Neural progenitor cell (in vitro differentiated cells): ENCODE results near the gene TBC1D4. TPM values are rescaled to one million over a fixed set of nuclear protein-coding genes. Genes with fewer than 3 reads are reported as not detected.

Experiments
- DNase-seq: peaks from one replicate; pipeline ENCODE4 v3.0.0-alpha.2; 2016; ENCODE audit warnings: low spot score
- H2AFZ ChIP-seq: fragments of 200-600 bp; sonication (generic); replicated peaks from 2 replicates; pipeline ENCODE4 v1.6.1; 2016; ENCODE audit warnings: antibody characterized with exemption
- H3F3A ChIP-seq: fragments of 200-600 bp; sonication (generic); 2 replicates; pipeline ENCODE4 v1.6.1; 2016; ENCODE audit warnings: antibody characterized with exemption, low read depth
- H3K27ac ChIP-seq: fragments of 200-600 bp; sonication (generic); 2 replicates; pipeline ENCODE4 v1.5.1; 2016; ENCODE audit warnings: mild to moderate bottlenecking
- H3K27me3 ChIP-seq: fragments of 200-600 bp; sonication (generic); 2 replicates; pipeline ENCODE4 v1.6.1; 2016; ENCODE audit warnings: mild to moderate bottlenecking, moderate library complexity
- H3K36me3 ChIP-seq: fragments of 200-600 bp; sonication (generic); 2 replicates; pipeline ENCODE4 v1.5.1; 2016
- H3K4me1 ChIP-seq: fragments of 200-600 bp; sonication (generic); 2 replicates; pipeline ENCODE4 v1.6.1; 2016; ENCODE audit warnings: mixed run types
- H3K4me2 ChIP-seq: fragments of 200-600 bp; sonication (generic); 2 replicates; pipeline ENCODE4 v1.6.1; 2016
- H3K4me3 ChIP-seq: fragments of 200-600 bp; sonication (generic); 2 replicates; pipeline ENCODE4 v1.5.1; 2016
- H3K79me2 ChIP-seq: fragments of 200-600 bp; sonication (generic); 2 replicates; pipeline ENCODE4 v1.6.1; 2016; ENCODE audit warnings: low read depth
- H3K9ac ChIP-seq: fragments of 200-600 bp; sonication (generic); 2 replicates; pipeline ENCODE4 v1.6.1; 2016
- H3K9me3 ChIP-seq: fragments of 200-600 bp; sonication (generic); 2 replicates; pipeline ENCODE4 v1.5.1; 2016; ENCODE audit warnings: low read depth
- H4K20me1 ChIP-seq: fragments of 200-600 bp; sonication (generic); 2 replicates; pipeline ENCODE4 v1.6.1; 2016; ENCODE audit warnings: low read depth
- H3K27ac Mint-ChIP-seq: 3 replicates; pipeline ENCODE4 v1.8.0; 2021; ENCODE audit warnings: mixed read lengths
- H3K27me3 Mint-ChIP-seq: 2 replicates; pipeline ENCODE4 v1.8.0; 2022; ENCODE audit warnings: low read depth, mild to moderate bottlenecking, inconsistent platforms, moderate library complexity, mixed read lengths; ENCODE audit not compliant: insufficient read depth
- H3K36me3 Mint-ChIP-seq: 3 replicates; pipeline ENCODE4 v1.8.0; 2021; ENCODE audit warnings: mixed read lengths
- H3K4me1 Mint-ChIP-seq: 3 replicates; pipeline ENCODE4 v1.8.0; 2021; ENCODE audit warnings: mixed read lengths
- H3K4me3 Mint-ChIP-seq: 3 replicates; pipeline ENCODE4 v1.8.0; 2021; ENCODE audit warnings: mild to moderate bottlenecking, moderate library complexity, mixed read lengths
- H3K9me3 Mint-ChIP-seq: 3 replicates; pipeline ENCODE4 v1.8.0; 2020; ENCODE audit warnings: mixed read lengths
- EZH2 ChIP-seq: fragments of 200-600 bp; sonication (generic); IDR thresholded peaks from 2 replicates; pipeline ENCODE4 v1.6.1; 2017; ENCODE audit warnings: antibody characterized with exemption, mild to moderate bottlenecking, moderate library complexity
- EZH2phosphoT487 ChIP-seq: fragments of 200-600 bp; sonication (generic); IDR thresholded peaks from 2 replicates; pipeline ENCODE4 v1.6.1; 2017; ENCODE audit warnings: antibody characterized with exemption
- total RNA-seq: library from RNA; depleted of rRNA; stranded (reverse); fragments of >200 nt; gene quantifications from 2 replicates; pipeline ENCODE4 v1.2.3, GENCODE V29; 2015; ENCODE audit warnings: low replicate concordance
- TF ChIP-seq, protein P1 (sequence below): fragments of 200-600 bp; sonication (generic); IDR thresholded peaks from 2 replicates; pipeline ENCODE4 v1.5.1; 2017; ENCODE audit warnings: antibody characterized with exemption, mild to moderate bottlenecking

Gene TBC1D4
- total RNA-seq, 1 donor from 2014 or later: 14.3 TPM

DNA sequence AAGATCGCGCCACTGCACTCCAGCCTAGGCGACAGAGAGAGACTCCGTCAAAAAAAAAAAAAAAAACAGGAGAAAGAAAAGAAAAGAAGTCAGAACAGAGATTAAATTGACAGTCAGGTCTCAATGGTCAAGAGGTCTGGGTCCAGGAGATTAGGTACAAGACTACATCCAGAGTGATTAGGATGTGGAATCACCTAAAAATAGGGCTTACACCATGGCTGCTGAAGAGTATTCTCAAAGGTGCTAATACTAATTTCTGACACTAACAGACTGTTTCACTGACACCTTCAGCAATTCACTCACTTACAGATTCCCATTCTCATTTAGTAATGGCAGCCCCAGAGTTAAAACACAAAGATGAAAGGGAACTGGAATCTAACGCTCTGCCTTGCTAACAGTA is 91.7 kb downstream of the TBC1D4 start:
- Histone ChIP-seq H3F3A (no peaks in the 10 kb centered on the region), H3K4me2 (no peak overlapping the region), H3K9me3 (no peaks in the 10 kb centered on the region), H3K27ac (no peak overlapping the region), H3K9ac (no peak overlapping the region), H3K36me3 (no peaks in the 10 kb centered on the region), H3K27me3 (no peaks in the 10 kb centered on the region), H3K4me1 (no peaks in the 10 kb centered on the region), H2AFZ (no peak overlapping the region), H3K79me2 (no peaks in the 10 kb centered on the region), H3K4me3 (no peak overlapping the region), H4K20me1 (no peaks in the 10 kb centered on the region)
- Mint-ChIP-seq H3K27ac (no peak overlapping the region), H3K4me3 (no peak overlapping the region), H3K4me1 (no peaks in the 10 kb centered on the region), H3K27me3 (no peaks in the 10 kb centered on the region), H3K9me3 (no peaks in the 10 kb centered on the region), H3K36me3 (no peaks in the 10 kb centered on the region)
- no peak for TF ChIP-seq EZH2phosphoT487
- DNase-seq: no peak

DNA sequence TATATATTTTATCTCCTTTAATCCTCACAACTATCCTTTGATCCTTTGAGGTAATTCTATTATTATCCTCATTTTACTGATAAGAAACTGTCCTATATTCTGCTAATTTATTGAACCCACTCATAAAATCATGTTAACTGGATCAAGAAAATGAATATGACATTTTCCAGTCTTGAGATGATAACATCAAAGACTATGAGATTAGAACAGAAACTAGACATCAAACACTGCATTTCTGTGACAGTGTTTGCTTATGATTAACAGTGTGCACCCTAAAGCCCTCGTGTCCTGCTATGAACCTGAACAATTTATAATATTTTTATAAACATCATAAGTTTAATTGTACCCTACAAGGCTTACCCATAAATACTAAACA is 96.3 kb downstream of the TBC1D4 start:
- Histone ChIP-seq H3K4me1 (peaks cover 7% of the 10 kb centered on the region), H3K9ac (no peak overlapping the region), H3K9me3 (no peaks in the 10 kb centered on the region), H3K4me2 (no peak overlapping the region), H3K27ac (no peak overlapping the region), H3K4me3 (no peak overlapping the region), H4K20me1 (no peaks in the 10 kb centered on the region), H2AFZ (no peak overlapping the region), H3K36me3 (no peaks in the 10 kb centered on the region), H3F3A (no peaks in the 10 kb centered on the region), H3K79me2 (no peaks in the 10 kb centered on the region), H3K27me3 (no peaks in the 10 kb centered on the region)
- Mint-ChIP-seq H3K9me3 (no peaks in the 10 kb centered on the region), H3K36me3 (no peaks in the 10 kb centered on the region), H3K4me1 (no peaks in the 10 kb centered on the region), H3K27me3 (no peaks in the 10 kb centered on the region), H3K4me3 (no peak overlapping the region), H3K27ac (no peak overlapping the region)
- DNase-seq: no peak
- TF ChIP-seq EZH2: no peak
- TF ChIP-seq EZH2phosphoT487: no peak
- TF ChIP-seq, protein P1, sequence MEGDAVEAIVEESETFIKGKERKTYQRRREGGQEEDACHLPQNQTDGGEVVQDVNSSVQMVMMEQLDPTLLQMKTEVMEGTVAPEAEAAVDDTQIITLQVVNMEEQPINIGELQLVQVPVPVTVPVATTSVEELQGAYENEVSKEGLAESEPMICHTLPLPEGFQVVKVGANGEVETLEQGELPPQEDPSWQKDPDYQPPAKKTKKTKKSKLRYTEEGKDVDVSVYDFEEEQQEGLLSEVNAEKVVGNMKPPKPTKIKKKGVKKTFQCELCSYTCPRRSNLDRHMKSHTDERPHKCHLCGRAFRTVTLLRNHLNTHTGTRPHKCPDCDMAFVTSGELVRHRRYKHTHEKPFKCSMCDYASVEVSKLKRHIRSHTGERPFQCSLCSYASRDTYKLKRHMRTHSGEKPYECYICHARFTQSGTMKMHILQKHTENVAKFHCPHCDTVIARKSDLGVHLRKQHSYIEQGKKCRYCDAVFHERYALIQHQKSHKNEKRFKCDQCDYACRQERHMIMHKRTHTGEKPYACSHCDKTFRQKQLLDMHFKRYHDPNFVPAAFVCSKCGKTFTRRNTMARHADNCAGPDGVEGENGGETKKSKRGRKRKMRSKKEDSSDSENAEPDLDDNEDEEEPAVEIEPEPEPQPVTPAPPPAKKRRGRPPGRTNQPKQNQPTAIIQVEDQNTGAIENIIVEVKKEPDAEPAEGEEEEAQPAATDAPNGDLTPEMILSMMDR: no peak

DNA sequence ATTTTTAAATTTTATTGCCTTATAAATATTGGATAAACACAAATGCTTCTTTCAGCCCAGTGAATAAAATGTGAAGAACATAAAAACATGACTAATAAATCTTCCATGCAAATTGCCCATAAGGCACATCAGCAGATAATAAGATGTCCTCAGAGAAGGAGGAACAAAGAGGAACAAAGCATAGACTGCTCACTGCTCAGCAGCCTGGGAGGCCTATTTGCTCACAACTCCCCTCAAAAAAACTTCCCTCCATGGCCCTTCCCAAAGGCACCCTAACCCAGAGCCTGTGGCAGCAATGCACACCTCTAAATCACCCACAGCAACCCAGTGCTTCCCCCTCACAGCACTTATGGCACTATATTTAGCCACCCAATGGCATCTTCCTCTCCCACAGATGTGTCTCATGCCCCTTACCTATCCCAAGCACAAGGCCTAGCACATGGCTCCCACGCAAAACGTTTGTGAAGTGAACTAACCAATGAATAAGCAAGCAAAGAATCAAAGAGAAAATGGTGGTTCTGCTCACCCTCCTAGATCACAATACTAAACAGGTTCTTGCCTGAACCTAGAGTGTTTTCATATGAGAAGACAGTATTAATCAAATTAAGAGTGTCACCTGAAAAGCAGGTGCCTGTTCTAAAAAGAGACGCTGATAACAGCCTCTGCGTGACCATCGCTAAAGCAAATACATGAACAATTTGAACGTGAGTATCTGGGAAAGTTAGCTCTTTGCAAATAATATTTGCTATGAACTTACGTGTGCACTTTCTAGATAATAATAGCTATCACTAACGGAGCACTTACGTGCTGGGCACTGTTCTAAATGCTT is 96.9 kb downstream of the TBC1D4 start:
- Mint-ChIP-seq H3K36me3 (no peaks in the 10 kb centered on the region), H3K27me3 (no peaks in the 10 kb centered on the region), H3K9me3 (no peaks in the 10 kb centered on the region), H3K4me1 (no peaks in the 10 kb centered on the region), H3K27ac (no peak overlapping the region), H3K4me3 (no peak overlapping the region)
- no peak overlapping the region for H3K4me2 ChIP-seq
- H3K79me2 ChIP-seq: no peaks in the 10 kb centered on the region
- H3K4me1 ChIP-seq: peaks cover 7% of the 10 kb centered on the region
- no peak for TF ChIP-seq EZH2phosphoT487
- no peak for TF ChIP-seq EZH2
- TF ChIP-seq, protein P1: no peak
- H4K20me1 ChIP-seq: no peaks in the 10 kb centered on the region
- H3K4me3 ChIP-seq: no peak overlapping the region
- no peak for DNase-seq
- H3F3A ChIP-seq: no peaks in the 10 kb centered on the region
- H3K9ac ChIP-seq: no peak overlapping the region
- no peaks in the 10 kb centered on the region for H3K36me3 ChIP-seq
- H2AFZ ChIP-seq: no peak overlapping the region
- no peaks in the 10 kb centered on the region for H3K9me3 ChIP-seq
- no peak overlapping the region for H3K27ac ChIP-seq
- H3K27me3 ChIP-seq: no peaks in the 10 kb centered on the region

DNA sequence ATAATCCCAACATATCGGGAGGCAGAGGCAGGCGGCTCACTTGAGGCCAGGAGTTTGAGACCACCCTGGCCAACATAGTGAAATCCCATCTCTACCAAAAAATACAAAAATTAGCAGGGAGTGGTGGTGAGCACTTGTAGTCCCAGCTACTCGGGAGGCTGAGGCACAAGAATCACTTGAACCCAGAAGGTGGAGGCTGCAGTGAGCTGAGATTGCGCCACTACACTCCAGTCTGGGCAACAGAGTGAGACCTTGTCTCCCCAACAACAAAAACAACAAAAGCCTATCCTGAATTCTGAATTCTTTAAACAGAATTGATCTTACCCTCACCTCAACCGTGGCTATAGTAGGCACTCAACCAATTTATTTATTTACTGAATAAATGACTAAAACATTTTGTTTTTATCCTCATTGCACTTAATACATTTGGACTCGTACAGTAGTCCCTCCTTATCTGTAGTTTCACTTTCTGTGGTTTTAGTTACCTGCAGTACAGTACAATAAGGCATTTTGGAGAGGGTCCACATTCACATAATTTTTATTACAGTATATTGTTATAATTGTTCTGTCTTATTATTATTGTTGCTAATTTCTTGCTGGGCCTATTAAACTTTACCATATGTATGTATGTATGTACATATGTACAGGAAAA is 98.8 kb downstream of the TBC1D4 start:
- Histone ChIP-seq H3K36me3 (no peaks in the 10 kb centered on the region), H3K4me2 (no peak overlapping the region), H4K20me1 (no peaks in the 10 kb centered on the region), H3F3A (no peaks in the 10 kb centered on the region), H3K9ac (no peak overlapping the region), H3K4me1 (peaks cover 7% of the 10 kb centered on the region), H3K79me2 (no peaks in the 10 kb centered on the region), H3K27ac (no peak overlapping the region), H3K9me3 (no peaks in the 10 kb centered on the region), H2AFZ (no peak overlapping the region), H3K4me3 (no peak overlapping the region), H3K27me3 (no peaks in the 10 kb centered on the region)
- Mint-ChIP-seq H3K36me3 (no peaks in the 10 kb centered on the region), H3K27me3 (no peaks in the 10 kb centered on the region), H3K9me3 (no peaks in the 10 kb centered on the region), H3K4me3 (no peak overlapping the region), H3K27ac (no peak overlapping the region), H3K4me1 (no peaks in the 10 kb centered on the region)
- TF ChIP-seq, protein P1: no peak
- TF ChIP-seq EZH2phosphoT487: no peak
- TF ChIP-seq EZH2: no peak
- DNase-seq: no peak
